ENCODE results near the gene ABHD16B.

ABHD16B gene

DNA sequence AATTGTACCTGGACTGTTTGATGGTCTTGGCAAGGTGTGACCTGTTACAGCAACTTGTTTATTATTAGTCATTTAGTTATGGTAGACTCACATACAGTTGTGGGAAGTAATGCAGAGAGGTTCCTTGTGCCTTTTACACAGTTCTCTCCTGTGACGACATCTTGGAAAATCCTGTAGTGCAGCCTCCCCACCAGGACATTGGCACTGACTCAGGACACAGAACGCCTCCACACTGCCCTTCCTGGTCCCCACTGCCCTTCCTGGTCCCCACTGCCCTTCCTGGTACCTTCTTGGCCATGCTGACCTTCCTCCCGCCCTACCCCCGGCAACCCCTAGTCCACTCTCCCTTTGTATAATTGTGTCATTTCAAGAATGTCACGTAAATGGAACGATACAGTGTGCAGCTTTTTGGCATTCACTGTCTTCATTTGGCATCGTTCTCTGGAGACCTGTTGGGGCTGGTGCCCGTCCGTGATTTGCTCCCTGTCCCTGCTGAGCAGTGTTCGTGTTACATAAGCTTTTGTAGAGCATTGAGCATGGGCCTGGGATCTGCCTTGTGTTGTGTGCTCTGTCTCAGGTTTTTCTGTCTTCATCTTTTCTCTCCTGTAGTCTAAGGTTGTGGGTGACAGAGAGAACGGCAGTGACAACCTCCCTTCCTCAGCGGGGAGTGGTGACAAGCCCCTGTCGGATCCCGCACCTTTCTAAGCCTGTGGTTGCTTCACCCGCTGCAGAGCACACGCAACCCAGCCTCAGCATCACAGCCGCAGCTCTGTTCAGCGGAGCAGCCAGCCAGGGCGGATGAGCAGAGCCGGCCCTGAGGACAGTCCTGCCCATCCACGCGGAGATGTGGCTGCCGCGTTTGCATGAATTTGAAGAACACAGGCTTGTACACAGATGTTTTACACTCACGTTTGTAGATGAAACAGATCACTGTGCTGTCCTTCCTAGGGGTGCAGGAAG, 28.2 kb downstream of the ABHD16B start:
- Mint-ChIP-seq H3K4me3 (no peak overlapping the region), H3K36me3 (no peaks in the 10 kb centered on the region), H3K27ac (no peak overlapping the region), H3K9me3 (ENCODE audit: low read depth) (no peaks in the 10 kb centered on the region), H3K4me1 (ENCODE audit: low read depth) (peaks cover 4% of the 10 kb centered on the region), H3K27me3 (no peaks in the 10 kb centered on the region)

DNA sequence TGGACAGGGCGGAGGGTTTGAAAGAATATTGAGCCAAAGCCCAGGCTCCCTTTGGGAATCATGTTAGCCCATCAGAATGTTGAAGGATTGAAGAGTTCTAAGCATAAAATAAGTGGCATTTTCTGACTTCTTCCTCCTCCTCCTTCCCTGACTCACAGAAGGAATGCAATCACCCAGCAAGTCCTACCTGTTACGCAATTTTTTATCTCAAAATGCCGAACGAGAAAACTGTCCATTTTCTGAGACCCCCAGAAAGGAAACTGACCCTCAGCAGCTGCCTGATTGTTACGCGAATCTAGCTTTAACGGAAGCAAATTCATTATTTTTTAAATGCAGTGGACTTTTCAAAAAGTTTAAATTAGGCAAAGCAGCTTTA, 28.9 kb downstream of the ABHD16B start:
- Mint-ChIP-seq H3K4me1 (ENCODE audit: low read depth) (peaks cover 4% of the 10 kb centered on the region), H3K9me3 (ENCODE audit: low read depth) (no peaks in the 10 kb centered on the region), H3K27me3 (no peaks in the 10 kb centered on the region), H3K27ac (no peak overlapping the region), H3K4me3 (no peak overlapping the region), H3K36me3 (no peaks in the 10 kb centered on the region)

DNA sequence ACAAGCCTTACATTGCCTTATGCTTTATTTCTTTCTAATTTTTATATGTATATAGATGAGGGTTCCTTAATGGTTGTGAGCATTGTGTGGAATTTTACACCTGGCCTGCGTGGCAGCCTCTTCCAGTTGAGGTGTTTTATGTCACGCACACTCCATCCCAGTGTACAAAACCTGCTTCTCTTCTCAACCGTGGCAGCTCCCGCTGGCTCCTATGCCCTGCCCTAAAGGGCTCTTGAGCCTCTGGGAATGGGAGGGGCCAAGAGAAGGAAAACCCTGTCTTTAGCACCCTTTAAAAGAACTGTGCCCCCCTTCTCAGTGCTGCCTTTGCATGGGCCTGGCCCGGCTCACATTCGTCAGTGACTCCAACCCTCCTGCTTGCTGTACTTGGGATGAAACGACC, 29.3 kb downstream of the ABHD16B start:
- Mint-ChIP-seq H3K4me3 (no peak overlapping the region), H3K9me3 (ENCODE audit: low read depth) (no peaks in the 10 kb centered on the region), H3K27me3 (no peaks in the 10 kb centered on the region), H3K27ac (no peak overlapping the region), H3K36me3 (no peaks in the 10 kb centered on the region), H3K4me1 (ENCODE audit: low read depth) (peaks cover 4% of the 10 kb centered on the region)

DNA sequence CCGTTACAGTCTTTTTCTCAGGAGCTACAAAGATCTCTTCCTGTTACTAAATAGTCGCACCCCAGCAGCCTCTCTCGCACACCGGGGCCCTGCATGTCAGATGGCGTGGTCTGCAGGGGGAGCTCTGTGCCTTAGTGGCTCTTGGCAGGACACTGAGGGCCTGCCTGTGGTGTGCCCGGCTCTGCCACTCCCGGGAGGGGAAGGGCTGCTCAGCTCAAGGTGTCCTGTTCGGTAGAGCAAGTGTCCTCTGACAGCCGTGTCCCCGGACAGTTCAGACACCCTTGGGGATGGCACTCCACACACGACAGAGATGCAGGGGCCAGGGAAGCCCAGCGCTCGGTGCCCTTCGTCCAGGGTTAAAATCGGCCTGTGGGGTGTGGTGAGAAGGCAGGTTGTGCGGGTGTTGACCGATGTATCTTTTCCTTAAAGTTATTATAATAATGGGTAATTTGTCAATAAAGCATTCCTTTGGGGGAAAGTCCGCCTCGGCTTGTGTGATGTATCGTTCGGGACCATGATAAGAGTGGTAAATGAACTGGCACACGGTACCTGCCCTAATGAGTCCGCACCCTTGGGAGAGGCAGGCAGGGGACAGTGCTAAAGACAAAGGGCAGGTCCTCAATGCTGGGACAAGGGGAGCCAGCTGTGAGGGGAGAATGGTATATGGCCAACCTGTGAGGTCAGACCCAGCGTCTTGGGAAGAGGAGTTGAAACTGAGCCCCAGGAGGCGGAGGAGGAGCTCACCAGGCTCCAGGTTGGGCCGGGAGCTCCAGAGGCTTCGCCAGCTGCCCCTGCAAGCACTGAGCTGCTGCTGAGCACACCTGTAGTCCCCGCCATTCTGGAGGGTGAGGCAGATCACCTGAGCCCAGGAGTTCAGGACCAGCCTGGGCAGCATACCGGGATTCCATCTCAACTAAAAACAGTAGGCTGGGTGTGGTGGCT, 30.0 kb downstream of the ABHD16B start:
- Mint-ChIP-seq H3K27ac (no peak overlapping the region), H3K4me3 (no peak overlapping the region), H3K9me3 (ENCODE audit: low read depth) (no peaks in the 10 kb centered on the region), H3K4me1 (ENCODE audit: low read depth) (peaks cover 10% of the 10 kb centered on the region), H3K27me3 (no peaks in the 10 kb centered on the region), H3K36me3 (no peaks in the 10 kb centered on the region)

DNA sequence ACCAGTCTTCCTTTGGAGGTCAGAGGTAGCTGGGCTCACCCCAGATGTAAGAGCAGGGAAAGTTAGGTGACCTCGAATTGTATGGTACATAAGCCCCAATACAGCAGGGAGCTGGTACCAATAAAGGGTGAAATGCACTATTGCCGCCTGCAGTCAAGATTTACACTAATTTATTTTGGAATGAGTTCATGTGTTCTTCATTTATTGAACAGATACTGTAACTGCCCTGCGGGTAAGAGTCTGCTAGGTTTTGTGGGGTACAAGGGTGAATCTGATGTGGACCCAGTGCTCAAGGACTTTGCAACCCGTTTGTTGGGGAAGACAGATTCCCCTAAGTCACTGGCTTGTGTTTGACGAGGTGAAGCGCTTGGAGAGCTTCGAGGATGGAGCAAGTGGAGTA, 31.1 kb downstream of the ABHD16B start:
- H3K36me3 Mint-ChIP-seq, result peaks cover under 1% of the 10 kb centered on the region

DNA sequence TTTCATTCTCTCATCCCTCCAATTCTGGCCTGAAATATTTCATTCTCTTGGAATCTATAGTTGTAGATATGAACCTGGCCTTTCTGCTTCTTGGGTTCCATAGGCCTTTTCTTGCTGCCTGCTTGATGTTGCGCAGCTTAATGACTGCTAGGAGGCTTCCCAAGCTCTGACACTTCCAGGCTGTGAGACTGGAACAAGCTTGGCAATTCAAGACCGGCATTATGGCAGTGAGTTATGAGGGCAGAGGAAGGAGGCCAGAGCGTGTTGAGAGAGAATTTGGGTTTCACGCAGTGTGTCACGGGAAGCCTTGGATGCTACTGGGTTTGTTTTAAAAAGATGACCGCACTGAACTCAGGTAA, 32.7 kb downstream of the ABHD16B start:
- Mint-ChIP-seq H3K9me3 (ENCODE audit: low read depth) (no peaks in the 10 kb centered on the region), H3K27ac (peak overlapping the region; percentile 91), H3K4me3 (peak overlapping the region; percentile 91), H3K36me3 (peaks cover 2% of the 10 kb centered on the region), H3K27me3 (no peaks in the 10 kb centered on the region), H3K4me1 (ENCODE audit: low read depth) (peaks cover 32% of the 10 kb centered on the region)

More for the DNA sequence above, 31.1 kb downstream of the ABHD16B start:
- Mint-ChIP-seq H3K27me3 (no peaks in the 10 kb centered on the region), H3K4me3 (no peak overlapping the region), H3K27ac (peak overlapping the region; percentile 8), H3K9me3 (ENCODE audit: low read depth) (no peaks in the 10 kb centered on the region), H3K4me1 (ENCODE audit: low read depth) (peaks cover 17% of the 10 kb centered on the region)

DNA sequence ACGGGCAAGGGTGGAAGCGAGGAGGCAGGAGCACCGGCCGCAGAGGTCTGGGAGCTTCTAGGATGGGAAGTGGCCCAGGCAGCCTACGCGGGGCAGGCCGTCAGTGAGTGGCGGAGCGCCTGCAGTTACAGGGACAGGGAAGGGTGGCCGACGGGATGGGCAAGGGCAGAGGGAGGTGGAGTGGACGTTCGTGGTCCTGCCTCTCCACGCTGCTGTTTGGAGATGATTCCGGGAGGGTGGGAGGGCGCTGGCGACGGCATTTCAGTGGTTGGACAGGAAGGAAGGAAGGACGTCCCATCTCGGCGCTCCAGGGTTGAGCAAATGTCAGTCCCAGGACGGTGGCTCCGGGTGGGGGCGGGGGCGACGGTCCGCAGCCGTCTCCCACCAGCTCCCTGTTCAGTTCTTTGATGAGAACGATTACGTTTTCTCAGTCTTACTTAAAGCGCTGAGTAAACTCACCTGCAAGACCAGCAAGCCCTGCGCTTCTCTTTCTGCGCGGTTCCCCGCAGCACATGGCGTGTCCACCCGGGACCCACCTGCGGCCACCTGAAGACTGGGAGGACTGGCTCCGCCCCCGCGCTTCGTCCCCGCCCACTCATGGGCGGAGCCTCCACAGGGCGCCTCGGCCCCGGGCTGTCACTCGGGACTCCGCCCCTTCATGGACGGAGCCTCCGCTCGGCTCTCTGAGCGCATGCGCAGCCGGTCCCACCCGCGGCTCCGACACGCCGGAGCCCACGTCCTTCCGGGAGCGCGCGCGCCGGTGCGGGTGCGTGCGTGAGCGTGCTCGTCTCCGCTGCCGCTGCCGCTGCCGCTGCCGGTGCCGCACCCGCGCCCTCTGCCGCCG, 33.3 kb downstream of the ABHD16B start, which contains the start of gene DNAJC5:
TSS of gene DNAJC5 (plus strand) at position 769 of the 844 bp plus-strand sequence. CDS start 33,220 bp downstream, outside the sequence.
- H3K9me3 Mint-ChIP-seq (ENCODE audit: low read depth), result no peaks in the 10 kb centered on the region
- peaks cover 2% of the 10 kb centered on the region for H3K36me3 Mint-ChIP-seq
- no peaks in the 10 kb centered on the region for H3K27me3 Mint-ChIP-seq
- H3K4me3 Mint-ChIP-seq, result peak within 1 kb of the TSS; percentile 96
- peaks cover 38% of the 10 kb centered on the region for H3K4me1 Mint-ChIP-seq (ENCODE audit: low read depth)
- H3K27ac Mint-ChIP-seq, result peak within 1 kb of the TSS; percentile 96

DNA sequence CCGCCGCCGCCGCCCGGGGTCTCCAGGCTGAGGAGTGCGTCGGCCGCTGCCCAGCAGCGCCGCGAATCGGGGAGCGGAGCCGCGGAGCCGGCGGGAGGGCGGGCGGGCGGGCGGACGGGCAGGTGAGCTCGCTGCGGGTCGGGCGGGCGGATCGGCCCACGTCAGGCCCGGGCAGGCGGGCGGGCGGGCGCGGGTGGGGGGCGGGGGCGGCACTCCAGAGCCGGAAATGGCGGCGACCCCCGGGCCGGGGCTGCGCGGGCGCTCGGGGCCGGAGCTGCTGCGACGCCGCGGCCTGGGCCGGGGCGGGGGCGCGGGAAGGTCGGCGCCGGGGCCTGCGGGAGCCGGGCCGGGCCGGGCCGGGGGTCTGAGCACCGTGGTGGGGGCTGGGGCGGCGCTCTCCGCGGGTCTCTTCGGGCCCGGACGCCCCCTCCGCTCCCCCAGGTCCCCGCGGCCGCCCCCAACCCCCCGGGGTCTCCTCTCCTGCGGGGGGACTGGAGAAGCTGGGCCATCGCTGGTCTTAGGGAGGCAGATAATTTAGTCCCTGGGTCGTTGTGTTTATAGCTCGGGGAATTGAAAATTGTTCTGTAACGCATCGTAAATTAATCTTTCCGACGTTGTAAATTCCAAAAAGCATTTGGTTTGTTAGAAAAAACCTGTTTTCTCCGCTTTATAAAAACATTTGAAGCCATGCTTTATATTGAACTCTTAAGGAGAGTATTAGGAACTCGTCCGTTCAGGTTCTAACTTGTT, 34.1 kb downstream of the ABHD16B start:
- peak overlapping the region; percentile 96 for H3K27ac Mint-ChIP-seq
- peak overlapping the region; percentile 96 for H3K4me3 Mint-ChIP-seq
- H3K9me3 Mint-ChIP-seq (ENCODE audit: low read depth), result no peaks in the 10 kb centered on the region
- no peaks in the 10 kb centered on the region for H3K27me3 Mint-ChIP-seq
- peaks cover 38% of the 10 kb centered on the region for H3K4me1 Mint-ChIP-seq (ENCODE audit: low read depth)
- H3K36me3 Mint-ChIP-seq, result peaks cover 2% of the 10 kb centered on the region

DNA sequence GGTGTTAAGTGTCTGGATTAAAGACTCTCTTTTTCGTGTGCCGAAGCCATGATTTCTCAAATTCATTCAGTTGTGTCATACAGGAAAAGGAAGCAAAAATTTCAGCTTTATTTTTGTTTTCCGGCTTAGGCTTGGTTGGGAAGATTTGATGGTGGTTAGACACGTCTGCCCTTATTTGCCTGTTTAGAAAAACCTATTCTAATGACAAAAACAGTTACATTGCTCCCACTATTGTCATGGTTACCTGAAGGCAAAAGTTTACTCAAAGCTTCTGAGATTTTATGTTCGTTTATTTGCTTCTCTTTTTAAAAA, 34.6 kb downstream of the ABHD16B start:
- Mint-ChIP-seq H3K27me3 (no peaks in the 10 kb centered on the region), H3K4me1 (ENCODE audit: low read depth) (peaks cover 43% of the 10 kb centered on the region), H3K36me3 (peaks cover 2% of the 10 kb centered on the region), H3K4me3 (peak overlapping the region; percentile 96), H3K9me3 (ENCODE audit: low read depth) (no peaks in the 10 kb centered on the region), H3K27ac (peak overlapping the region; percentile 96)

DNA sequence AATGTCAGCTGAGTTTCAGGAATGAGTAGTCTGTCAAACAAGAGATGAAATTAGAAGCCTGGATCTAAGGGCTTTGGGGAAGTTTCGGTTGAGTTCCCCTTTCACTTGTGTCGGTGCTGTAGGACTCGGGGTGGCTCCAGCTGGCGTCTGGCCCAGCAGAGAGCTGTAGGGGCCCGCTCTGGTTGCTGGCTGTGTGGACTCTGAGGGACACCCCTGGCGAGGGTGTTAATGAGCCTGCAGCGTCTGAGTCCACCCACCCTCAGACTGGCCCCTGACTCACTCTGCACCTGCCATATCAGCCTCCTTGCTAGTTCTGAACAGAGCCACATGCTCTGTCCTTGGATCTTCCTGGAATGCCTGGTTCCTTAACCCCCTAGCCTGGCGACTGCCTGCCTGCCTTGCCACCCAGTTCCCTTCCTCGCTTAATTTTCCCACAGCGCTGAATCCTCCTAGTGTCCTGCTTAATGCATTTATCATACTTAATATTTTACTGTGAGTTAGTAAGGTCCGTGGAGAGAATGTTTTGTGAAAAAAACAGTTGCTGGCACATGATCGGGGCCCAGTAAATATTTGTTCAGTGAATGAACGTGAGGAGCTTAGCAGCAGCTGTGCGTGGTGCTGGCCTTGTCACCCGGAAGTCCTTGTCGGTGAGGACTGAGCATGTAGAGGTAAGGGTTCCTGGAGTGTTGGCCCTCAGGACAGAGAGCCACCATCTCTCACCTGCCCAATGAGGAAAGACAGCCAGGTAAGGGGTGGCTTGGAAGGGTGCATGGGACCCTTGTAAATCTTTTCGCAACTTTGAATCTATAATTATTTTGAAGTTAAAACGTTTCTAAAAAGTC, 35.2 kb downstream of the ABHD16B start:
- peak overlapping the region; percentile 96 for H3K4me3 Mint-ChIP-seq
- peaks cover 49% of the 10 kb centered on the region for H3K4me1 Mint-ChIP-seq (ENCODE audit: low read depth)
- peaks cover 2% of the 10 kb centered on the region for H3K36me3 Mint-ChIP-seq

DNA sequence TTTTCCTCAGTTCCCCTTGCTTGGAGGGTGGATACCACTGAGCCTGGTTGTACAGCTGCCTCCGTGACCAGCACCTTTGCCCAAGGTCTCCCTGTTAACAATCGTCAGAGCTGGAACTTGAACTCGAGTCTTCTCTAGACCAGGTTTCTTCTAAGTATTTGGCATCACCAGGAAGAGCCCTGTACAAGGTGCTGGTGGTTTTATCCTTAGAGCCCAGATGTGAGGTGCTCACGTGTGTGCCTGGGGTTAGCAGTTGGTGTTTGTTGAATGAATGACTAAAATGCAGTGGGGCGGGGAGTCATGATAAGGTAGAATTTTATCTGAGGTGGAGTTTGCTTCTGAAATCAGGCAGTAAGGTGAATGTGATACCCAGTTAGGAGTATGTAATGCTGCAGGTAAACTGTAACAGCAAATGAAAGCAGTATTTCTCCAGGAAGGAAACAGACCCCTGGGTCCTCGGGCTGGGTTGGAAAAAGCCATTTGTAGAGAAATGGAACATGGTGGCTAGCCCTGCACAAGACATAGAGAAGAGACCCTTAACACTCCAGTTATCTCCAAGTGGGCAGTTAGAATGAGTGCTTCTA, 36.8 kb downstream of the ABHD16B start:
- Mint-ChIP-seq H3K27ac (peak overlapping the region; percentile 54), H3K27me3 (no peaks in the 10 kb centered on the region), H3K4me1 (ENCODE audit: low read depth) (peaks cover 60% of the 10 kb centered on the region), H3K4me3 (peak overlapping the region; percentile 73), H3K9me3 (ENCODE audit: low read depth) (no peaks in the 10 kb centered on the region), H3K36me3 (peaks cover 2% of the 10 kb centered on the region)

More for the DNA sequence above, 35.2 kb downstream of the ABHD16B start:
- Mint-ChIP-seq H3K27me3 (no peaks in the 10 kb centered on the region), H3K27ac (peak overlapping the region; percentile 96), H3K9me3 (ENCODE audit: low read depth) (no peaks in the 10 kb centered on the region)

DNA sequence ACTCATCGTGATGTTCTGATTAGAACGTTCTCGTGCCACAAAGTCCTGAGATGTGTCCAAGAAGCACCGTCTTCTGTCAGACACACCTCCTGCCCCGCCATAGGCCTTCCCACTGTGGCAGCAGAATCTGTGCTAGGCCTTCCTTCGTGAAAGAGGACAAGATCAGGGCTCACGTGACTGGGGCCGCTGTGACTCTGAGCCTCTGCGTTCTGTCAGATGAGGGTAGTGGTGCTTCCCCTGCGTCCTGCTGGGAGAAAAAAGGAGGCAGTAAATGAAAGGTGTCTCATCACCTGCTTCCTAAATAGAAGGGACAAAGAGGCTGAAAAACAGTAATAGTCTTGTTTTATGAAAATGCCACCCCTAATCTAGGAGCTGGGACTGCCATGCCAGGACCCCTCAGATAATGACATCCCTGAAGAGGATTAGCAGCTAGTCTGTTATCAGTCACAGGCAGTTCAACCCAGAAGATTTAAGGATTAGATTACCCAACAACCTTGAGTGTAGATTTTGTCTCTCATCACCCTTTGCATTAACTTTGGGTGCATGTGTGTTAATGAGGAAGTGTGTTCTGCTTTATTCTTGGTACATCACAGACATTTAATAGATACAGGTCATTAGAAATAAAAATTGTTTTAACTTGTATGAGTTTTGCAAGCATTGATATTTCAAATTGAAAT, 37.7 kb downstream of the ABHD16B start:
- peak overlapping the region; percentile 9 for H3K4me3 Mint-ChIP-seq
- peaks cover 66% of the 10 kb centered on the region for H3K4me1 Mint-ChIP-seq (ENCODE audit: low read depth)
- no peaks in the 10 kb centered on the region for H3K27me3 Mint-ChIP-seq
- H3K27ac Mint-ChIP-seq, result peak overlapping the region; percentile 86
- peaks cover 2% of the 10 kb centered on the region for H3K36me3 Mint-ChIP-seq
- no peaks in the 10 kb centered on the region for H3K9me3 Mint-ChIP-seq (ENCODE audit: low read depth)
